ENCODE results near the gene NUPR2. TPM values are rescaled to one million over a fixed set of nuclear protein-coding genes. Genes with fewer than 3 reads are reported as not detected.
A peak's percentile ranks its signal among the peaks of the same experiment; 100 is the strongest.
"Not testable (repeated sequence)": the region's sequence is repeated elsewhere in the genome, so short reads cannot be mapped to it uniquely, and the experiment has no call there.

NUPR2 gene
- total RNA-seq, 2 experiments from 2014 or later: not detected

- intact Hi-C loops (cut with DNase I, micrococcal nuclease): loop anchor here in 1 of 2 experiments (5.0 kb wide), 2 partner anchors 153 to 218 kb away; partner anchors contain the start of genes MRPS17 and ZNF713
- H3K9me3 Mint-ChIP-seq (ENCODE audit: low read depth): peaks cover 4% of the 10 kb centered on the region
- peak overlapping the region; percentile 90 for H3K4me3 Mint-ChIP-seq
- ATAC-seq (peak; percentile 35), DNase-seq (peak; percentile 56)
- H3K27me3 Mint-ChIP-seq: no peaks in the 10 kb centered on the region
- H3K36me3 Mint-ChIP-seq (ENCODE audit: low read depth): peaks cover 50% of the 10 kb centered on the region
- peak overlapping the region; percentile 99 for H3K27ac Mint-ChIP-seq
- ChIA-PET POLR2A (interaction anchor here (0.6 to 0.9 kb wide), 3 partner anchors 11 to 572 kb away, joined by 3 read pairs; partner anchors contain the start of gene PSPH), CTCF (interaction anchor here (1.0 to 1.5 kb wide), 4 partner anchors 31 to 140 kb away, joined by 3 to 6 read pairs (median 4); partner anchors contain the start of gene SUMF2)
- peaks cover 34% of the 10 kb centered on the region for H3K4me1 Mint-ChIP-seq
Measured at GRCh38 chr7:56105508-56105907, 10.7 kb downstream of the NUPR2 start.

GRCh38 chr7:56104138-56104537, 12.1 kb downstream of the NUPR2 start:
- not testable (repeated sequence) for H3K27me3 Mint-ChIP-seq

DNA sequence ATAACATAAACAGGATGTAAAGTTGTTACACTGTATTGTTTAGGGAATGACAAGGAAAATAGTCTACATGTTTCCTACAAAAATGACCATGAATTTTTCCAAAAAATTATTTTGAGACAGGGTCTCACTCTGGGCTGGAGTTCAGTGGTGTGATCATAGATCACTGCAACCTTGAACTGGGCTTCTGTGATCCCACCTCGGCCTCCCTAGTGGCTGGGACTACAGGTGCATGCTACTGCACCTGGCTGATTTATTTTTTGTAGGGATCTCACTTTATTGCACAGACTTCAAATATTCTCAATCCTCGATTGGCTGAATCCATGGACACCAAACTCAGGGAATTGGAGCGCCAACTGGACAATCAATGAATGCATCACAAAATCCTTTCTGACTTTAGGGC, 16.6 kb downstream of the NUPR2 start:
- H3K4me1 Mint-ChIP-seq: peaks cover 8% of the 10 kb centered on the region
- no peak overlapping the region for H3K4me3 Mint-ChIP-seq
- ATAC-seq (no peak), DNase-seq (no peak)
- H3K9me3 Mint-ChIP-seq (ENCODE audit: low read depth): no peaks in the 10 kb centered on the region
- POLR2A ChIA-PET: no interaction called here
- H3K36me3 Mint-ChIP-seq (ENCODE audit: low read depth): peaks cover 41% of the 10 kb centered on the region
- CTCF ChIA-PET: no interaction called here
- intact Hi-C loops (cut with DNase I, micrococcal nuclease): no loop called here
- no peaks in the 10 kb centered on the region for H3K27me3 Mint-ChIP-seq
- no peak overlapping the region for H3K27ac Mint-ChIP-seq

More at GRCh38 chr7:56104138-56104537, 12.1 kb downstream of the NUPR2 start:
- ATAC-seq; intact Hi-C loops (cut with DNase I, micrococcal nuclease); H3K9me3 Mint-ChIP-seq (ENCODE audit: low read depth); DNase-seq; H3K27ac Mint-ChIP-seq: not testable (repeated sequence)
- H3K4me3 Mint-ChIP-seq: peak overlapping the region; percentile 90
- POLR2A ChIA-PET: interaction anchor here (1.1 kb wide), 1 partner anchor 25 kb away, joined by 3 read pairs; no protein-coding TSS in a partner anchor
- CTCF ChIA-PET: interaction anchor here (0.6 kb wide), 1 partner anchor 20 kb away, joined by 3 read pairs; no protein-coding TSS in a partner anchor
- peaks cover 55% of the 10 kb centered on the region for H3K36me3 Mint-ChIP-seq (ENCODE audit: low read depth)
- H3K4me1 Mint-ChIP-seq: peaks cover 32% of the 10 kb centered on the region

DNA sequence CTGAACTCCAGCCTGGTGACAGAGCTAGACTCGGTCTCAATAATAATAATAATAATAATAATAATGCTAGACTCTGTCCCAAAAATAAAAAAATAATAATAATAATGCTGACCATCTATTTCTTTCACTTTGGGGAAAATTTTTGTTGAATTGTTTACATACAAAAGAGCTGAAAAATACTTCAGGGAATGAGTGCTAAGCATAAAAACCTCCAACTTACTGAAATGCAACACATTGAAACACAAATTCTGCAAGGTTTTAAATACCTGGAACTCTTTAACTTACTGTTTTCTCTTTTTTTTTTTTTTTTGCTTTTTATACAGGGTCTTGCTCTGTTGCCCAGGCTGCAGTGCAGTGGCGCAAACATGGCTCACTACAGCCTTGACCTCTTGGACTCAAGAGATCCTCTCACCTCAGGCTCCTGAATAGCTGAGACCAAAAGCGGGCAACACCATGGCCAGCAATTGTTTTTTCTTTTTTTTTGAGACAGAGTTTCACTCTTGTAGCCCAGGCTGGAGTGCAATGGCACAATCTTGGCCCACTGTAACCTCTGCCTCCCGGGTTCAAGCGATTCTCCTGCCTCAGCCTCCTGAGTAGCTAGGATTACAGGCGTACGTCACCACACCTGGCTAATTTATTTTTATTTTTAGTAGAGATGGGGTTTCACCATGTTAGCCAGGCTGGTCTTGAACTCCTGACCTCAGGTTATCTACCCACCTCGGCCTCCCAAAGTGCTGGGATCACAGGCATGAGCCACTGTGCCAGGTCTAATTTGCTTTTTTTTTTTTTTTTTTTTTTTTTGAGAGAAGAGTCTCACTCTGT, 17.8 kb downstream of the NUPR2 start:
- intact Hi-C loops (cut with DNase I, micrococcal nuclease); ATAC-seq; H3K4me1 Mint-ChIP-seq; H3K9me3 Mint-ChIP-seq (ENCODE audit: low read depth); H3K27ac Mint-ChIP-seq; CTCF ChIA-PET; H3K27me3 Mint-ChIP-seq; H3K4me3 Mint-ChIP-seq; DNase-seq: not testable (repeated sequence)
- POLR2A ChIA-PET: interaction anchor here (0.5 to 0.7 kb wide), 5 partner anchors 31 to 851 kb away, joined by 3 to 6 read pairs (median 4); no protein-coding TSS in a partner anchor
- peaks cover 34% of the 10 kb centered on the region for H3K36me3 Mint-ChIP-seq (ENCODE audit: low read depth)

DNA sequence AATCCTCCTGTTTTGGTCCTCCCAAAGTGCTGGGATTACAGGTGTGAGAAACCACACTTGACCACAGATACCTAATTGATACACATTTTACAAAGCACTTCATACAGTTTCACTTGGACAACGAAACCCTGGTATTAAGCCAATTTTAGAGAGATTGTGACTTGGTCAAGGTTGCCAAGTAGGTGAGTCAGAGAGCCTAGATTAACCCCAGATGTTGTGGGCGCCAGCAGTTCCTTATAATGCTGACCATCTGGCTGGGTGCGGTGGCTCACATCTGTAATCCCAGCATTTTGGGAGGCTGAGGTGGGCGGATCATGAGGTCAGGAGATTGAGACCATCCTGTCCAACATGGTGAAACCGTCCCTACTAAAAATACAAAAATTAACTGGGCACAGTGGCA, 18.5 kb downstream of the NUPR2 start:
- H3K4me3 Mint-ChIP-seq: no peak overlapping the region
- ChIA-PET CTCF (no interaction called here), POLR2A (interaction anchor here (0.6 kb wide), 2 partner anchors 777 to 850 kb away, joined by 4 to 6 read pairs; no protein-coding TSS in a partner anchor)
- no peaks in the 10 kb centered on the region for H3K9me3 Mint-ChIP-seq (ENCODE audit: low read depth)
- no peaks in the 10 kb centered on the region for H3K27me3 Mint-ChIP-seq
- H3K36me3 Mint-ChIP-seq (ENCODE audit: low read depth): peaks cover 31% of the 10 kb centered on the region
- H3K4me1 Mint-ChIP-seq: no peaks in the 10 kb centered on the region
- intact Hi-C loops (cut with DNase I, micrococcal nuclease): no loop called here
- ATAC-seq (no peak), DNase-seq (no peak)
- no peak overlapping the region for H3K27ac Mint-ChIP-seq

DNA sequence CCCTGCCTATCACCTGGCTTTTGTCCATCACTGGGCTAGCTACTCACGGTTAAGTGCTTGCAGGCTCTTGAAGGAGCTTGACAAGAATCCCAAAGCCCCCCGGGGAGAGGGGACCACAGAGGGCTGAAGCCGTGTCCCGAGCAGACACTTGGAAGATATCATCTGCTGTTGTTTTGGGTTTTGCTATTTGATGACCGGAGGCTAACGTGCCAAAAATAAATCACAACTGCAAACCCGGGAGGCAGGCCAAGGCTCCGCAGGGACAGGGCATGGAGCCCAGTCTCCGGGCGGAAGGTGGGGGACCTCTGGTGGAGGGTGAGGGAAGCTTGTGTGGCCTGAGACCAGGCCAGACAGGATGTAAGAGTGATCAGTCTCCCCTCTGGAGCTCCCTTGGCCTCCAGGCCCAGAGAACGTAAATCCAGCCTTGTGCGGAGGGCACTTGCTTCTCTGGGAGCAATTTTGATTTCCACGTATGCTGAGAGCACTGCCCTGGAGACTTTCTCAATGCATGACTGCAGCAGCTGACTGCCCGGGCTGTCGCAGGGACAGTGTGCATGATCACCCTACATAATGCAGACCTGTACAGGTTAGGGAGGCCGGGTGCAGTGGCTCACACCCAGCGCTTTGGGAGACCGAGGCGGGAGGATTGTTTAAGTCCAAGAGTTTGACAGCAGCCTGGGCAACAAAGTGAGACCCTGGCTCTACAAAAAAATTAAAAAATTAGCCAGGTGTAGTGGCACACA, 23.3 kb downstream of the NUPR2 start, which contains the start of gene PHKG1:
Gene PHKG1, minus strand, starts transcription at position 164 of the 743 bp plus-strand sequence. CDS start 4,011 bp downstream, outside the sequence.
- peaks cover 11% of the 10 kb centered on the region for H3K36me3 Mint-ChIP-seq (ENCODE audit: low read depth)
- DNase-seq: no peak
- no peaks in the 10 kb centered on the region for H3K27me3 Mint-ChIP-seq
- no peak within 1 kb of the TSS for H3K4me3 Mint-ChIP-seq
- no peak for ATAC-seq
- H3K27ac Mint-ChIP-seq: no peak within 1 kb of the TSS
- H3K9me3 Mint-ChIP-seq (ENCODE audit: low read depth): no peaks in the 10 kb centered on the region
- ChIA-PET POLR2A (interaction anchor here (0.5 kb wide), 1 partner anchor 8 kb away, joined by 3 read pairs; no protein-coding TSS in a partner anchor), CTCF (no interaction called here)
- H3K4me1 Mint-ChIP-seq: no peaks in the 10 kb centered on the region
- intact Hi-C loops (cut with DNase I, micrococcal nuclease): no loop called here

- H3K4me3 Mint-ChIP-seq; H3K4me1 Mint-ChIP-seq; H3K9me3 Mint-ChIP-seq (ENCODE audit: low read depth); H3K27ac Mint-ChIP-seq; intact Hi-C loops (cut with DNase I, micrococcal nuclease); H3K36me3 Mint-ChIP-seq (ENCODE audit: low read depth); POLR2A ChIA-PET; DNase-seq; ATAC-seq; H3K27me3 Mint-ChIP-seq; CTCF ChIA-PET: not testable (repeated sequence)
Measured at GRCh38 chr7:56092388-56092787, 23.8 kb downstream of the NUPR2 start.

DNA sequence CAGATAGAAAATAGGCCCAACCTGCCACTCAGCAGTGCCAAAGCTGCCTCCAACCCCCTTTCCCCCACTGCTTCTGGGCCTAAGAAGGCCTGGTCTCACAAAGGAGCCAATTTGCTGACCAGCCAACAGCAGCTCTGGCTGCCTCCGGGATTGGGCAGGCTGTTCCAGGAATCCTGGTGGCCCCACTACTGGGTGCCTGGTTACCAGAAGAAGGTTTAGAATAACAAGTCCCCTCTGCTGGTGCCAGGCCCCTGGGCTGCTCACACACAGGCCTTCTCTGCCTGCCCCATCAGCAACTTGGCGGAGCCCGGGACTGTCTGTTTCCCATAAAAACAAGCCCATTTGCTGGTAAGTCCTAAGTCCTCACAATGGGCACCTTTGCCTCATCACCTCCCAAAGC, 24.6 kb downstream of the NUPR2 start:
- ATAC-seq (no peak), DNase-seq (no peak)
- Mint-ChIP-seq H3K27me3 (no peaks in the 10 kb centered on the region), H3K4me1 (no peaks in the 10 kb centered on the region), H3K27ac (no peak overlapping the region), H3K9me3 (ENCODE audit: low read depth) (no peaks in the 10 kb centered on the region), H3K4me3 (no peak overlapping the region), H3K36me3 (ENCODE audit: low read depth) (peaks cover 10% of the 10 kb centered on the region)
- ChIA-PET POLR2A (no interaction called here), CTCF (interaction anchor here (0.8 kb wide), 1 partner anchor 17 kb away, joined by 3 read pairs; no protein-coding TSS in a partner anchor)
- intact Hi-C loops (cut with DNase I, micrococcal nuclease): no loop called here

- Mint-ChIP-seq H3K36me3 (ENCODE audit: low read depth) (peaks cover 13% of the 10 kb centered on the region), H3K9me3 (ENCODE audit: low read depth) (no peaks in the 10 kb centered on the region), H3K4me1 (no peaks in the 10 kb centered on the region), H3K27me3 (no peaks in the 10 kb centered on the region), H3K4me3 (no peak overlapping the region), H3K27ac (no peak overlapping the region)
- DNase-seq (no peak), ATAC-seq (no peak)
- ChIA-PET POLR2A (no interaction called here), CTCF (no interaction called here)
- intact Hi-C loops (cut with DNase I, micrococcal nuclease): no loop called here
Measured at GRCh38 chr7:56087445-56087844, 28.8 kb downstream of the NUPR2 start.

DNA sequence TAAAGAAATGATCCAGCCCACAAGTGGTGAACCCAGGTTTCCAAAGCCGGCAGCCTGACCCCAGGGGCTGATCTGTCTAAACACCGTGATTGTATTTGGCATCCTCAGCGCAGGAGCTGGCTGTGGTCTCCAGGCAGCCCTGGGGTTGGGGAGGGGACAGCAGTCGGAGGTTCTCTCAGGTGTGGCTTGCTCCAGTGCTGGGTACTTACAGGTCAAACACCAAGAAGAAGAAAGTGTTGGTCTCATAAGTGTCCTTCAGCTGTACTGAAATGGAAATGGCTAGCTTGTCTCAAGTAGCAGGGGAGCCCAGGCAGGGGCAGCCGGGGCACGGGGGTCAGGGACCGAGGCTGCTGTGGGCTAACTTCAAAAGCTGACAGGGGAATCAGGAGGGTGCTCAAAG, 29.5 kb downstream of the NUPR2 start:
- no peaks in the 10 kb centered on the region for H3K9me3 Mint-ChIP-seq (ENCODE audit: low read depth)
- ChIA-PET POLR2A (no interaction called here), CTCF (interaction anchor here (0.6 kb wide), 1 partner anchor 60 kb away, joined by 4 read pairs; no protein-coding TSS in a partner anchor)
- H3K27ac Mint-ChIP-seq: no peak overlapping the region
- no peak for ATAC-seq
- no peaks in the 10 kb centered on the region for H3K4me1 Mint-ChIP-seq
- intact Hi-C loops (cut with DNase I, micrococcal nuclease): no loop called here
- no peak for DNase-seq
- H3K27me3 Mint-ChIP-seq: no peaks in the 10 kb centered on the region
- peaks cover 15% of the 10 kb centered on the region for H3K36me3 Mint-ChIP-seq (ENCODE audit: low read depth)
- H3K4me3 Mint-ChIP-seq: no peak overlapping the region

DNA sequence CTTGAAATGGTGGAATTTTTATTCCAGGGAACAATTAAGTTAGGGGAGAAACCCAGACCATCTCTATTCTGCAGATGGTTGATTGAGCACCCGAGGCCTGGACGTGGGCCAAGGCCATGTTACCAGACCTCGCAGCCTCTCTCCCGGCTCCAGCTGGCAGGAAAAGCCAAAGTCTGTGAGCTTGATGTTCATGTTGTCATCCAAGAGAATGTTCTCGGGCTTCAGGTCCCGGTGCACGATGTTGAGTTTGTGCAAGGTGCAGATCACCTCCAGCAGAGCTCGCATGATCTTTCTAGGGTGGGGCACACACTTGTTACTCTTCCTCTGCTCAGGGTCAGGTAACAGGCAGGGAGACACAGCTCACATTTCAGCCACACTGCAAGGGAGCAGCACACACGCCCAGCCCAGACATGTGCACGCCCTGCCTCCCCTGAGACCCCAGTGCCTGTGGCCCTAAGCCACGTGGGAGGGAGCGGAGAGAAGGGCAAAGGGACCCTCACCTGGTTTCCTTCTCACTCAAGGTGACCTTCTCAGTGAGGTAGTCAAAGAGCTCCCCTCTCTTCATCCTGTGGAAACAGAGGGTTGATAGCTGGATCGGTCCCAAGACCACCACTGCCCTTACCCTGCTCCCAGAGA, 32.9 kb downstream of the NUPR2 start:
- ATAC-seq (no peak), DNase-seq (no peak)
- no peak overlapping the region for H3K27ac Mint-ChIP-seq

More for the DNA sequence above, 32.9 kb downstream of the NUPR2 start:
- Mint-ChIP-seq H3K36me3 (ENCODE audit: low read depth) (peaks cover 26% of the 10 kb centered on the region), H3K9me3 (ENCODE audit: low read depth) (no peaks in the 10 kb centered on the region), H3K4me3 (no peak overlapping the region), H3K27me3 (no peaks in the 10 kb centered on the region), H3K4me1 (no peaks in the 10 kb centered on the region)
- intact Hi-C loops (cut with DNase I, micrococcal nuclease): no loop called here
- ChIA-PET CTCF (interaction anchor here (0.6 to 1.3 kb wide), 2 partner anchors 9 to 21 kb away, joined by 3 to 4 read pairs; no protein-coding TSS in a partner anchor), POLR2A (no interaction called here)
